HEK293 (cell line): Measurements from ENCODE around the gene SCAF1.

ENCODE experiments used
- CTCF ChIP-seq: fragments of 450-650 bp; formaldehyde crosslinking; IDR thresholded peaks from 2 replicates; pipeline ENCODE4 v1.5.1; 2016; ENCODE audit warnings: missing biosample characterization, missing genetic modification characterization
- YY1 ChIP-seq: fragments of 450-650 bp; formaldehyde crosslinking; IDR thresholded peaks from 2 replicates; pipeline ENCODE4 v1.5.1; 2018; ENCODE audit warnings: missing biosample characterization, missing genetic modification characterization
- ZBTB20 ChIP-seq: fragments of 450-650 bp; formaldehyde crosslinking; IDR thresholded peaks from 2 replicates; pipeline ENCODE4 v1.5.1; 2016; ENCODE audit warnings: missing biosample characterization, missing genetic modification characterization
- ZNF223 ChIP-seq: fragments of 450-650 bp; formaldehyde crosslinking; IDR thresholded peaks from 2 replicates; pipeline ENCODE4 v1.5.1; 2016; ENCODE audit warnings: missing biosample characterization, missing genetic modification characterization
- ZNF23 ChIP-seq: fragments of 450-650 bp; formaldehyde crosslinking; IDR thresholded peaks from 2 replicates; pipeline ENCODE4 v1.5.1; 2016; ENCODE audit warnings: missing biosample characterization, missing genetic modification characterization, borderline replicate concordance
- ZNF658 ChIP-seq: fragments of 450-650 bp; formaldehyde crosslinking; IDR thresholded peaks from 2 replicates; pipeline ENCODE4; 2016; ENCODE audit warnings: missing biosample characterization, missing genetic modification characterization

- TF ChIP-seq ZNF223 (tag by site-specific recombination), result no peak
- no peak for TF ChIP-seq ZBTB20 (tag by site-specific recombination)
- TF ChIP-seq CTCF, result no peak
- no peak for TF ChIP-seq ZNF658 (tag by site-specific recombination)
- TF ChIP-seq YY1, result no peak
- no peak for TF ChIP-seq ZNF23
Observed at GRCh38 chr19:49613374-49613773, 28.6 kb upstream of the SCAF1 start.
